Lung microvascular endothelial cell (primary cell): Measurements from ENCODE around the gene SYNPO2L. TPM values are rescaled to one million over a fixed set of nuclear protein-coding genes. Genes with fewer than 3 reads are reported as not detected.
A peak's percentile ranks its signal among the peaks of the same experiment; 100 is the strongest.
"Not testable (repeated sequence)": the region's sequence is repeated elsewhere in the genome, so short reads cannot be mapped to it uniquely, and the experiment has no call there.

Experiments
- DNase-seq, 2 donors: peaks; one replicate each; pipeline versions ENCODE4 v3.0.0 to v3.0.0-alpha.2; 2010; ENCODE audit warnings: low read depth in 2 of 2
- total RNA-seq: library from RNA; depleted of rRNA; stranded (reverse); fragments of >200 nt; gene quantifications from 2 replicates; pipeline ENCODE4 v1.2.1, GENCODE V29; 2014

The SYNPO2L gene
- total RNA-seq, 1 donor from 2014 or later: not detected

DNA sequence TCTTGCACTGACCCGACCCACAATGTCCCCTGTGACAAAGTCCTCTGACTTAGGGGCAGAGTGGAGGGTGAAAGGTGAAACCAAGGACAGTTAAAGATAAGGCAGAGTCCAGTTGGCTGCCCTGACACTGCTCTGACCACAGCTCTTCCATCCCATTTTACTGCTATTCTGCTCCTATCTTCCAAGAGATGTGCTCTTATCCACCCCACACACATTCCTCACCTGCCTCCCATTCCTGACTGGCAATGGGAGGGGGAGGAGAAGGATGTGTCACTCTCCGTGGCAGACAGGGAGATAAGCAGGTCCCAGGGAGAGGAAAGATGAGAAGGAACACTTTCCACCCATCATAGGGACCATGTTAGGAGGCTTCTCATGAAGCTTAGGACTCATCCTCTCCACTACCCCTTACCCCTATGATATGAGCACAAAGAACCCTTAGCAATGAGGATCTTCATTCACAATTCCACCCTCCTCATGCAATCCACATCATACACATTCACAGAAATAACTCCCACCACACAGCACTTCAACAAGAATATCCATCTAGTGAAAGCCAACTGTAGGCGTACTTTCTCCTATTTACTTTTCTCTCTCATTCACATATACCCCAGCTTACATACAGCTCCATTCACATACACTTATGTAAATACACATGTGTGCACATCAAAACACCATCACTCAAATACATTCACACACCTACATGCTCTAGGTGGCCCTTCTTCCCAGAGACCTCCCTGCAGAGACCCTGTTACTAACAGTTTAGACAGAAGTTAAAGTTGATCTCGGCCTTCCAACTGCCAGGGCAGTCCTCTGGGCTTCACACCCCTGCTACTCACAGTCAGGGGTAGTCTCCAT, 6.6 kb downstream of the SYNPO2L start:
- no peak for DNase-seq

DNA sequence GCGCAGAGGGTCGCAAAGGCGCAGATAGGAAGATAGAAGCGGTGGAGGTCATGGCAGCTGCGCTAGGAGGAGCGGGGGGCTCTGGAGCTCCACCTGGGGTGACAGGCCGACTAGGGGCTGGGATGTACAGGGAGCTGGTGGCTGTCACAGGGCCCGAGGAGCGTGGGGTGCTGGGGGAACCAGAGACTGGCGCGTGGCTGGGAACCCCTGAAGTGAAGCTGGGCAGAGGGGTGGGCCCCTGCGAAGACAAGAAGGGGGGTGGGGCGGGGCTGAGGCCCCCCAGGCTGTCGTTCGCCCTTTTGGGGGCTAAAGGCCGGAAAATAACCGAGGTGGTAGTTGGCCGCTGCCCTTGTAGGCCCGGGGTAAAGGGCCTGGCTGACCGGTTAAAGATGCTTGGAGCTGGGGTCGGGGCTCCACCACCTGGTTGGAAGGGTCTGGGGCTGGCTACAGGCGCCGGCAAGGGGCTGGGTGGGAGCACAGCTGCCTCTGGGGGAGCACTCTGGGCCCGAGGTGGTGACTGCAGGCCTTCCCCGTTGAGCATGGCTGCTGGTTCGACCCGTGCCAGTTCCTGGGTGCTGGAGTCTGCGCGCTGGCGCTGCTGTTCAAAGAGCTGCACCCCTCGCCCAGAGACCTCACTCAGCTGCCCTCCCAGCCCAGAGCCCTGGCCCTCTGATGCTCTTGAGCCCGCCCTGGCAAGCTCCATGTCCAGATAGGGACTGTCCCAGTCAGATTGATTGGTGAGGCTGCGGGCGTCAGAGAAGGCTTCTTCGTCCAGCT, 7.8 kb downstream of the SYNPO2L start:
- no peak for DNase-seq

DNA sequence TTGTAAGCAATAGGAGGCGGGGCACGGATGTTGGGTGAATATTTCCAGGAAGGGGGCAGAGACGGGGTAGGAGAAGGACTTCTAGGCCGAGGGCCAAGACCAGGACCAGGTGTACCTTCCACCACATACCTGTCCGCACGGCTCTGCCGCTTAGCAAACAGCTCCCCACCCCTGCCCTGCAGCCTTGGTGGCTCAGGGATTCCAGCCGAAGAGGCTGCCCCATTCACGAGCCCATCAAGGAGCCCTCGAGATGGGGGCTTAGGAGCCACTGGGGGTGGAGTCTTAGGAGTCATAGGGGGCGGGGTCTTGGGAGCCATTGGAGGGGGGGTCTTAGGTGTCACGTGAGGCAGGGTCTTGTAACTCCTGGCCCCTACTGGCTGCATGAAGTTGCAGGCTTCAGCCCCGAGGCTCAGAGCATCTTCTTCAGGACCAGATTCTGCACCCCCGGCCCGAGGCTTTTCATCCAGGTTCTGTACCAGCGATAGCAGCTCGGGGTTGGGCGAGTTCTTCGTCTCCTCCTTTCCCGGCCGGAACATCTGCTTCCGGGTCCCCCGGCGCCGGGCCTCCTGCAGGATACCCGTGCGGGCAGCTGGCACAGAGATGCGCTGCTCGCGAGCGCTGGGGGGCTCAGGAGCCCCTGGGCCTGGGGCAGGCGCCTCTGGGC, 8.5 kb downstream of the SYNPO2L start:
- DNase-seq: peak; percentile 40 to 43

DNA sequence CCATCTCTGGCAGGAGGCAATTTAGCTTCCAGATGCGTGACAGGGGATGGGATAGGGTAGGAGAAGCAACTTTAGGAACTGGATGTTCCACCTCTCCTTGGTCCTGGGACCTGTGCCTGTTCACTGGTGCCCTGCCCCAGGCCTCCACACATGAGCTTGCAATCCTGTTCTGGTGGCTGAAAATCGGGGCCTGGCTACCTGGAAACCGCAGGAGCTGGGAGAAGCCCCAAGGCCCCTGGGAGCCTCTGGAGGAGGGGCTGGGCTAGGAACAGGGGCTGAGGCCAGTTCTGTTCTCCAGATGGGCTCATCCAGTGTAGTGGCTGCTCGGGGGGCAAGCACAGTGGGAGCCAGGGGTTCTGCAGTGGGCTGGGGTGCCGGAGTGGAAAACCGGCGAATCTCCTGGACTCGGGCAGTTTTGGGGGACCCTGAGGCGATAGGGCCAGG, 9.2 kb downstream of the SYNPO2L start:
- DNase-seq: no peak

DNA sequence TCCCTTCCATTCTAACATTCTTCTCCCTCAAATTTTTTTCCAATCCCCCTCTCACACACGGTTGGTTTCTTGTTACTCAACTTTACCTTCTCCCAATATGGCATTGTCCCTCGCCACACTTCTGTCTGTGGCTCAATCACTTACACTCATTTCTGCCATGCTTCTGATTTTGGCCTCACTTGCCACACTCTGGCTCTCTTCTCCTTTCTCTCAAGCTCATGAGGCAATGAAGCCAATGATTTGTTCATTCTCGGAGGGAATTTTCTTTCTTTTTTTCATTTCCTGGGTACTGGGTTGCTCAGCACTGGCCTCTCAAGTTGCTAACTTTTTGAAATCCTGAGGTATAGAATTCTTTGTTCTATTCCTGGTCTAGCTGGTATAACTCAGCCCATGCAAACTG, 10.6 kb downstream of the SYNPO2L start:
- no peak for DNase-seq

DNA sequence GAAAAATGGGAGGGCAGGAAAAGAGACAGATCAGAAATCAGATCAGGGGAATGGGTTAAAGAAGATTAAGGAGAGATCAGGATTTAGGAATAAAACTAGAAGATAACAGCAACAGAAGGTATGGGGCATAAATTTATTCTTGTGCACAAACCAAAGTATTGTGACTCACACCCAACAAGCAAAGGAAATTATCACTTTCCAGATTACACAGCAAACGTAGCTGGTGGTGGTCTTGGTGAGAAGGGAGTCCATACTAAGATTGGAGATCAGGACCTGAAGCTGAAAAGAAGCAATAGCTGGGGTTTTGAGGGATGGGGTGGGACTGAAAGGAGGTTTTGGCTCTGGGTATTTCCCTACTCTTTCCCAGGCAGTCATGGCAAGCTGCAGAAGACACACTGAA, 11.1 kb downstream of the SYNPO2L start:
- no peak for DNase-seq

DNA sequence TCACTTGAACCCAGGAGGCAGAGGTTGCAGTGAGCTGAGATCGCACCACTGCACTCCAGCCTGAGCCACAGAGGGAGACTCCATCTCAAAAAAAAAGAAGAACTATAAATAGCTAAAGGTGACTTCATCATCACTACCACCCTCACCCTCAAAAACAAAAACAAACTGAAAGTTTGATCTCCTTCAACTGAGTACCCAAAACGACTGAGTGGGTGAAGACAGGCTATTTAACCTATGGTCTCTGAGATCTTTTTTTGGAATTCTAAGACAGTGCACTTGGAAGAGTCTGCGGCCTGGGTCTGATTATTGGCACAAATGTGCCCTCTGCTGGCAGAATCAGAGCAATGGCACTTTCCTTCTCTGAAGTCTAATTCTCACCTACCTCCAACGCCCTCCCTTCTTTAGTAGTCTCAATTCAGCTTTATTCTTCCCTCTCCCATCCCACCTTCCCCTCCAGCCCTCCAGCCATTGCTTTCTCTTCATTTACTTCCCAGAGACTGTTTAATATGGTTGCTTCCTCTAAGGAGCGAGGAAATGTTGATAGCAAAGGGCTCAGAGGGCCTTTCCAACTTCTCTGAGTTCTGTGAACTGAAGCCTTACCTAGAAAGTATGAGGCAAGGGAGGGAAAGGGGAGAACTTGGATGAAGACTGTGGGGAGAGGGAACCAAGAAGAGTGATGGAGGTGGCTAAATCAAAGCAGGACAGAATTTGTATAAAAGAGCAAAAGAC, 11.7 kb downstream of the SYNPO2L start:
- peak; percentile 70 to 72 for DNase-seq

DNA sequence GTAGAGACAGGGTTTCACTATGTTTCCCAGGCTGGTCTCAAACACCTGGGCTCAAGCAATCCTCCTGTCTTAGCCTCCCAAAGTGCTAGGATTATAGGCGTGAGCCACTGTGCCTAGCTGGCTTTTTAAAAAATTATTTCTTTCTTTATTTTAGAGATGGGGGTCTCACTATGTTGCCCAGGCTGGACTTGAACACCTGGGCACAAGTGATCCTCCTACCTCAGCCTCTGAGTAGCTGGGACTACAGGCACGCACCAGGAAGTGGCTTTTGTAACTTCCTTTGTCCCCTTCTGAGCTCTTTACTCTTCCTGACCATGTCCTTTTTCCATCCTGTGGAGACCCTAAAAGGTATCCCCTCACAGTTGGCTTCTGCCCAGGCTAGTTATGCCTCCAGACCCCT, 12.5 kb downstream of the SYNPO2L start:
- DNase-seq: no peak

DNA sequence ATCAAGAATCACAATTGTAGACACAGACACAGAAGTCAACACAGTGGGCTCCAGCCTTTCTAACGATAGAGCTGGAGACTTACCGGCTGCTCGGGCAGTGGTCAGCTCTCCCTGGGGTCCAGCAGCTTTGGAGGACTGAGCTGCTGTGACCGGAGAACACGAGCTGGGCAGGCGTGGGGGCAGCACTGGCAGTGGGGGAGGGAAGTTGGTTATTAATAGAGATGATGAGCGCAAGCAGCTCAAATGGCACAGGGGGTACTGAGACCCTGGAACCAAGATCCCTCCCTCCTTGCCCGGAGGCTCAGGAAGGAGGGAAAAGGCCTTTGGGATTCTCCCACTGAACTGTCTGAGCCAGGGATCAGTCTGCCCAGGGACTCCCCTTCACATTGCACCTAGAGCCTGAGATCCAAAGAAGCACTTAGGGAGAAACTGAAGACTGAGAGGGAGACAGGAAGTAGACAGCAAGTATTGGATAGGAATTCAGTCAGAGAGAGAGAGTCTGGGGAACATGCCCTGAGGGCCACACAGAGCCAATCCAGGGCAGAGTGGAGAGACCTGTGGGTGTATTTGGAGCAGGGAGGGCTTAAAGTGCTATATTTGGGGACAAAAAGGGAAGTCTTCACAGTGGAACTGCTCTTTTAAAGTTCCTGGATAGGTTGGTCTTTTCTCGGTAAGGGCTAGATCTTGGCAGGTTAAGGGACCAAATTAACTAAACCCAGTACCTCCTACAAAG, 14.3 kb downstream of the SYNPO2L start, which contains the start of gene MYOZ1:
TSS of gene MYOZ1 (minus strand) at position 147 of the 733 bp plus-strand sequence. CDS start 1,457 bp downstream, outside the sequence.
- no peak for DNase-seq

DNA sequence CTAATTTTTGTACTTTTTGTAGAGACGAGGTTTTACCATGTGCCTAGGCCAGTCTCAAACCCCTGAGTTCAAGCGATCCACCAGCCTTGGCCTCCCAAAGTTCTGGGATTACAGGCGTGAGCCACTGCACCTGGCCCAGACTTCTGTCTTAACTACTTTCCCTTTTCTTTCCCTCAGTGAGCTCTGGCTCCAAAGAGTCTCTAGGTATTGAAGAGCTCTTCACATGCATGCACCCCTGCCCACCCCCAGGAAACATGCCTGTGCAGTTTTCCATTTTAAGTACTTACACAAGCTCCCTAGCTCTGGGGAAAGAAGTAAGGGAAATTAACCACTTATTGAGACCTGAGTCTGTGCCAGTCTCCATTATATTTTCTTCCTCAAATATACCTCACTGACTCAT, 16.5 kb downstream of the SYNPO2L start:
- no peak for DNase-seq

DNA sequence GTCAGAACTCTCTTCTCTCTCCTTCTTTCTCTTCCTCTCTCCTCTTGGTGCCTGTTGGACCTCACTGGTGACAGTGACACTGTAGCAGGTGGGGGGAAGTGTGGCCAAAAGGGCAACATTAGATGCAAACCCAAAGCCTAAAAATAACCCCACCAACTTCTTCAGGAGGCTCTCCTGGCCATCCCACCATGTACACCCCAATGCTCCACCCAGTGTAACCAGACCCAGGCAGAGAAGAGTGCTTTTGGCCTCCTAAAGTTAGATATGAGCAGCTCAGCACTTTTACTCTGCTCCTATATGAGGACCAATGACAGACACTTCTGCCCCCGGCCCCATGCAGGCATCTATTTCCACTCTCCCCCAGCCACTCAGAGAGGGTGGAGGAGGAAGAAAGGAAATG, 20.0 kb downstream of the SYNPO2L start:
- no peak for DNase-seq

DNA sequence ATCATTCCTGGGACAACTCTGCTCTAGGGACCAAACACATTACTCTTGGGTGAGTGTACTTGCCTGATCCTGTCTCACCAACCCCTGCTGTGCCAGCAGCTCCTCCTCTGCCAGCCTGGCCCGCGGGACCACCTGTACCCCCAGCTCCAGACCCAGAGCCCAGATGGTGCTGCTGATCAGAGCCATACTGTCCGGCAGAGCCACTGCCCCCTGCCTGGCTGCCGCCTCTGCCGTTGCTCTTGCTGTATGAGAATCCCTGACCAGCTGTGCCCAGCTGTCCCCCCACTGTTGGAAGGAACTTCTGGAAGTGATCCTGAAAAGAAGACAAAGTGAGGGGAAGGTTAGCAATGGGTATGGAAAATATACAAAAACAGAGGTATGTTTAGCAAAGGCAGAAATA, 21.4 kb downstream of the SYNPO2L start:
- DNase-seq: no peak

DNA sequence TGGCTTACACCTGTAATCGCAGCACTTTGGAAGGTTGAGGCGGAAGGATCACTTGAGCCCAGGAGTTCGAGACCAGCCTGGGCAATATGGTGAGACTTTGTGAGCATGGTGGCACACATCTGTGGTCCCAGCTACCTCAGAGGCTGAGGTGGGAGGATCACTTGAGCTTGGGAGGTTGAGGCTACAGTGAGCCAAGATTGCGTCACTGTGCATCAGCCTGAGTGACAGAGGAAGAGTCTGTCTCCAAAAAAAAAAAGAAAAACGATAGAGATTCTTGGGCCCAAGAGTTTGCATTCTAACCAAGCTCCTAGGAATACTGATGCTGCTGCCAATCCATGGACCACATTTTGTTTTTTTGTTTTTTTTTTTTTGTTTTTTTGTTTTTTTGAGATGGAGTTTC, 26.7 kb downstream of the SYNPO2L start:
- no peak for DNase-seq

DNA sequence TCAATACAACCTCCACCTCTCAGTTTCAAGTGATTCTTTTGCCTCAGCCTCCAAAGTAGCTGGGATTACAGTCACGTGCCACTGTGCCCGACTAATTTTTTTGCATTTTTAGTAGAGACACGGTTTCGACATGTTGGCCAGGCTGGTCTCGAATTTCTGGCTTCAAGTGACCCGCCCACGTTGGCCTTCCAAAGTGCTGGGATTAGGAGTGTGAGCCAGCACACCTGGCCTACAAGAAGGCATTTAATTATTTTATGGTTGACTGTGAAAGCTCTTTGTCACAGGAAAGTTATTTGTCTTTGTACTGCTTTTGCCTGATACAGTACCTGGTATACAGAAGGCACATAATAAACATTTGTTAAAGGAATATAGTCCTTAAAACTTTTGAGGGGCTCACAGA, 27.4 kb downstream of the SYNPO2L start:
- DNase-seq: no peak

DNA sequence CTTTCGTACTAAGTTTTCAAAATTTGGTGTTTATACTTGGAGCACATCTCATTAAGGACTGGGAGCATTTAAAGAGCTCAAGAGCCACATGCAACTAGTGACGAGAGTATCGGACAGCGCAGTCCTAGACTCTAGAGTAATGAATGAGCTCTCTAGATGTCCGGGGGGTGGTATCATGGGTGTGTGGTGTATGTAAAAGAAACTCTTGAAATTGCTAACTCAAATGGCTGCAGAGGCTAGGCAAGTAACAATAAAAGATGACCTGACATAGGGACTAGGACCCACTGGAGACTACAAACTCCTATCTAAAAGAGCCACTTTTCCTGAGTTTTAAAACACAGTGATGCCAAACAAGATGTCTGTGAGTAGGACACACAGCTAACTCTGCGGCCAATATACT, 28.5 kb downstream of the SYNPO2L start:
- no peak for DNase-seq

DNA sequence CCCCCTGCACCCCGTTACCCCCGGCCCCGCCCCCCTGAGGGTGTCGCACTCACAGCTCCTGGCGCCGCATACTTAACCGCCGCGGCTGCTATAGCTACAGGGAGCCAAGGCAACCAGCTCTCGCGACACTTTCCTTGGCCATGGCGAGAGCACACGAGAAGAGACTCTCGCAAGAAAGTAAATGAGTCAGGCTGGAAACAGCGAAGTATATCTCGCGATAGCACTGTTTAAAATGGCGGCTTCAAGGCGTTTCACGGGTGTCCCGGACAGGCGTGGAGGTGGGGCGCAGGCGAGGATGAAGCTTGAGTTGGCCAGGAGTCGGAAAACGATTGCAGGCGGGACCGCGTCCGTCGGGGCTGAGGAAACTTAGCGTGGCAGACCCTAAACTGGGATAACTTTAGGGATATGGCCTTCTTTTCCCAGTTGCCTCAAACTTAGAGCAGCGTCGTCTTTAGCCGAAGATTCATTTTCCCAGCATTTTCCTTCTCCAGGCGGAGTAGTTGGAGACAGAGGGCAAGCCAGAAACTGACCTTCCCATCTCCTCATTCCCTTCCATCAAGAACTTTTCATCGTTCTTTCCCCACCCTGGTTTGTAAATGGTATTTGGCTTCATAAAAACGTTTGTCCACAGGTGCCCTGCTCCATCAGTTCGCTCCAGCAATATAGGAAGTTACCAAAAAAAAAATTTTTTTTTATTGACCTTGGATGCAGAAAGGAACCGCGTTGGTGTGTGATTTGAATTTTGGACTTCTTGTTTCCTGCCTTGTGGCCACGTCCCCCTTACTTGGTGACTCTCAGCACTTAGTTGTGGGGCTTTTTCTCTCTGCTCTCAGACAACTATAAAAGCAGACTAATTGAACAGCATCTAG, 29.7 kb downstream of the SYNPO2L start:
- peak; percentile 98 for DNase-seq

DNA sequence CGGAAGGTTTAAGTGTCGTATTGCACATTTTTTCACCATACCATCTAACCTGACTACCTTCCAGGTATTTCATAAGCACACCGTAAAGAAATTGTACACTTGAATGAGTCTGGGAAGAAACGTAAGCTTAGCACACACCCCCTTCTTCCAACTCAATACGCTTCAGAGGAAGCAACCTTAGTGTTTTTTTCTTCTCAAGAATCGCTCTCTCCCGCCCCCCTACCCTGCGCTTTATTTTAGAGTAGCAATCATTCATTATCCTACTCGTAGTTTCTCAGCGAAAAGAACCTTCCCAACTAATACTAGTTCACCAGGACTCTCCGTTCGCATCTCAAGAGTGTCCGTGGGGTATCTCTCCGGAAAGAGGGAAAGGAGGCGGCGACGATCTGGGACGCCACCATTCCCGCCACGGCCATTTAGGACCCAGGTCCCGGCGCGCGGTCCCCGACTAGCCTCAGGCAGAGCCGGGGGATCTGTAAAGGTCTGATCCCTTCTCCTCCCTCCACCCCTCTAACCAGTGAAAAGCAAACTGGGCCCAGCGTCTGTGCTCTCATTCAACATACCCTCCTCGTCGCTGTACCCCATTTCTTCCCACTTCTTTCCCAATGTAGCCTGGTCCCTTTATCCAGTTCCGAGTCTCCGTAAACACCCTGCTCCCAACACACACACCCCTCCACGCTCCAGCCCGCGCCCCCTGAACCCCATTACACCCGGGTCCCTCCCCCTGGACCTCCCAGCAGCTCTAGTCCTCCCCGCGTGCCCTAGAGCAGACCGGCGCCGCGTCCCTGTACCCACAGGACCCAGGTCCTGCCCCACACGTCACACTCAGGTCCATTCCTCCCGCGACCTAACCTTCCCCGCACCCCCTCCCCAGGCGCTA, 30.6 kb downstream of the SYNPO2L start:
- DNase-seq: peak; percentile 16 to 39

DNA sequence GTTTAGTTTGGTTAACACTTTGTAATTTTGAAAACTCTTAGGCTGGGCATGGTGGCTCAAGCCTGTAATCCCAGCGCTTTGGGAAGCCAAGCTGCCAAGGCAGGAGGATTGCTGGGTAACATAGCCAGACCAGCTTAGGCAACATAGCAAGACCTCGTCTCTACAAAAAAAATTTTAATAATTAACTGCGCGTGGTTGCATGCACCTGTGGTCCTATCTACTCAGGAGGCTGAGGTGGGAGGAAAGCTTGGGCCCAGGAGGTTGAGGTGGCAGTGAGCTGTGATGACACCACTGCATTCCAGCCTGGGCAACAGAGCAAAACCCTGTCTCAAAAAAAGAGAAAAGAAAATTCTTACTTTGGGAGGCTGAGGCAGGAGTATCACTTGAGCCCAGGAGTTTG, 32.8 kb downstream of the SYNPO2L start:
- no peak for DNase-seq

DNA sequence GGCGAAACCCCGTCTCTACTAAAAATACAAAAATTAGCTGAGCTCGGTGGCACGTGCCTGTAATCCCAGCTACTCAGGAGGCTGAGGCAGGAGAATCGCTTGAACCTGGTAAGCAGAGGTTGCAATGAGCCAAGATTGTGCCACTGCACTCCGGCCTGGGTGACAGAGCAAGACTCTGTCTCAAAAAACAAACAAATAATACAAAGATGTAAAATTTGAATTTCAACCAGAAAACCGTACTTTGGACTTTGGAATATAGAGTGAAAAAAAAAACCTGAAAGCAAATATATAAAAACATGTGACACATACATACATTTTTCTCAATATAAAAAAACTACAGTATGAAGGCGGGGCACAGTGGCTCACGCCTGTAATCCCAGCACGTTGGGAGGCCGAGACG, 34.9 kb downstream of the SYNPO2L start:
- DNase-seq: not testable (repeated sequence)
